Measurements from ENCODE around the gene DGKA. TPM values are rescaled to one million over a fixed set of nuclear protein-coding genes. Genes with fewer than 3 reads are reported as not detected.

The DGKA gene
- total RNA-seq, 1 experiment from 2014 or later = 25.9 TPM

GRCh38 chr12:55970775-55971174 lies 39.8 kb downstream of the DGKA start:
- peaks cover 21% of the 10 kb centered on the region for H3K23me2 ChIP-seq (ENCODE audit: insufficient read length, low read depth, low read length, poor library complexity, severe bottlenecking)
- no peak overlapping the region for H3K23ac ChIP-seq (ENCODE audit: insufficient read length, low read depth, low read length)
- no peak overlapping the region for H3K4me3 Mint-ChIP-seq

More at GRCh38 chr12:55970775-55971174, 39.8 kb downstream of the DGKA start:
- Histone ChIP-seq H4K20me1 (ENCODE audit: control insufficient read depth, insufficient read depth, insufficient read length) (no peaks in the 10 kb centered on the region), H3K79me1 (ENCODE audit: insufficient read depth, low read depth, low read length, poor library complexity, severe bottlenecking) (no peaks in the 10 kb centered on the region), H4K5ac (ENCODE audit: insufficient read length, low read depth, low read length) (no peak overlapping the region), H2AFZ (ENCODE audit: low read length) (no peak overlapping the region), H3K27ac (ENCODE audit: insufficient read length, low read depth, low read length) (no peak overlapping the region), H2BK20ac (ENCODE audit: low read depth, low read length, poor library complexity, severe bottlenecking) (no peak overlapping the region), H3K9ac (ENCODE audit: extremely low read depth, insufficient read length, low read length) (no peak overlapping the region), H3T11ph (ENCODE audit: low read length) (no peak overlapping the region), H3K9me3 (ENCODE audit: control insufficient read depth, low read depth, low read length) (no peaks in the 10 kb centered on the region), H3K27me3 (ENCODE audit: insufficient read depth, low read length) (no peaks in the 10 kb centered on the region), H2BK12ac (ENCODE audit: insufficient read length, low read depth, low read length) (no peak overlapping the region), H4K91ac (ENCODE audit: insufficient read length, low read depth, low read length) (no peak overlapping the region), H3K4me2 (ENCODE audit: insufficient read depth, insufficient read length, low read length) (no peak overlapping the region), H4K8ac (replicated peaks; ENCODE audit: insufficient read length, low read depth, low read length) (no peak overlapping the region), H2BK120ac (ENCODE audit: low read depth, low read length, poor library complexity, severe bottlenecking) (no peak overlapping the region), H2BK5ac (ENCODE audit: insufficient read length, low read length) (no peak overlapping the region), H2BK15ac (ENCODE audit: low read depth, low read length) (no peak overlapping the region), H3K14ac (ENCODE audit: insufficient read depth, low read length) (no peak overlapping the region), H3K56ac (ENCODE audit: insufficient read length, low read depth, low read length) (no peak overlapping the region), H3K4ac (ENCODE audit: low read depth, low read length) (no peak overlapping the region), H3K4me1 (ENCODE audit: insufficient read depth, low read length) (peaks cover 3% of the 10 kb centered on the region; the same call in 1 of the 2 replicates), H3K18ac (ENCODE audit: insufficient read length, low read depth, low read length) (no peak overlapping the region), H3K79me2 (ENCODE audit: insufficient read depth, low read length) (peaks cover 6% of the 10 kb centered on the region; the same call in 1 of the 2 replicates), H2AK5ac (ENCODE audit: insufficient read length, low read length) (no peak overlapping the region)
- Mint-ChIP-seq H3K9me3 (no peaks in the 10 kb centered on the region), H3K27me3 (ENCODE audit: low read depth) (no peaks in the 10 kb centered on the region), H3K4me1 (peaks cover 17 to 21% of the 10 kb centered on the region in 2 experiments), H3K36me3 (ENCODE audit: insufficient read depth in 1 of 3, low read depth in 3 of 3) (peaks cover 16 to 44% (median 38%) of the 10 kb centered on the region in 3 experiments; a peak in 6 of 7 replicates), H3K27ac (no peak overlapping the region)
- TF ChIP-seq, protein P1, sequence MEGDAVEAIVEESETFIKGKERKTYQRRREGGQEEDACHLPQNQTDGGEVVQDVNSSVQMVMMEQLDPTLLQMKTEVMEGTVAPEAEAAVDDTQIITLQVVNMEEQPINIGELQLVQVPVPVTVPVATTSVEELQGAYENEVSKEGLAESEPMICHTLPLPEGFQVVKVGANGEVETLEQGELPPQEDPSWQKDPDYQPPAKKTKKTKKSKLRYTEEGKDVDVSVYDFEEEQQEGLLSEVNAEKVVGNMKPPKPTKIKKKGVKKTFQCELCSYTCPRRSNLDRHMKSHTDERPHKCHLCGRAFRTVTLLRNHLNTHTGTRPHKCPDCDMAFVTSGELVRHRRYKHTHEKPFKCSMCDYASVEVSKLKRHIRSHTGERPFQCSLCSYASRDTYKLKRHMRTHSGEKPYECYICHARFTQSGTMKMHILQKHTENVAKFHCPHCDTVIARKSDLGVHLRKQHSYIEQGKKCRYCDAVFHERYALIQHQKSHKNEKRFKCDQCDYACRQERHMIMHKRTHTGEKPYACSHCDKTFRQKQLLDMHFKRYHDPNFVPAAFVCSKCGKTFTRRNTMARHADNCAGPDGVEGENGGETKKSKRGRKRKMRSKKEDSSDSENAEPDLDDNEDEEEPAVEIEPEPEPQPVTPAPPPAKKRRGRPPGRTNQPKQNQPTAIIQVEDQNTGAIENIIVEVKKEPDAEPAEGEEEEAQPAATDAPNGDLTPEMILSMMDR (conservative IDR thresholded peaks at IDR 0.05) = no peak
- WGBS (ENCODE audit: extremely low coverage, insufficient read length, low lambda C conversion rate) = no CpG with 5 or more reads among the region's 7 CpGs
- no peak for DNase-seq

Measured in H9 (cell line).